GM19455 (cell line): Measurements from ENCODE around the gene IQCB1.
"Not testable (repeated sequence)": the region's sequence is repeated elsewhere in the genome, so short reads cannot be mapped to it uniquely, and the experiment has no call there.

Experiments
- ATAC-seq: cut with Tn5 transposase; IDR thresholded peaks from one replicate; pipeline ENCODE4 v1.9.1; 2021; ENCODE audit not compliant: unreplicated experiment

The IQCB1 gene, protein sequence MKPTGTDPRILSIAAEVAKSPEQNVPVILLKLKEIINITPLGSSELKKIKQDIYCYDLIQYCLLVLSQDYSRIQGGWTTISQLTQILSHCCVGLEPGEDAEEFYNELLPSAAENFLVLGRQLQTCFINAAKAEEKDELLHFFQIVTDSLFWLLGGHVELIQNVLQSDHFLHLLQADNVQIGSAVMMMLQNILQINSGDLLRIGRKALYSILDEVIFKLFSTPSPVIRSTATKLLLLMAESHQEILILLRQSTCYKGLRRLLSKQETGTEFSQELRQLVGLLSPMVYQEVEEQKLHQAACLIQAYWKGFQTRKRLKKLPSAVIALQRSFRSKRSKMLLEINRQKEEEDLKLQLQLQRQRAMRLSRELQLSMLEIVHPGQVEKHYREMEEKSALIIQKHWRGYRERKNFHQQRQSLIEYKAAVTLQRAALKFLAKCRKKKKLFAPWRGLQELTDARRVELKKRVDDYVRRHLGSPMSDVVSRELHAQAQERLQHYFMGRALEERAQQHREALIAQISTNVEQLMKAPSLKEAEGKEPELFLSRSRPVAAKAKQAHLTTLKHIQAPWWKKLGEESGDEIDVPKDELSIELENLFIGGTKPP

DNA sequence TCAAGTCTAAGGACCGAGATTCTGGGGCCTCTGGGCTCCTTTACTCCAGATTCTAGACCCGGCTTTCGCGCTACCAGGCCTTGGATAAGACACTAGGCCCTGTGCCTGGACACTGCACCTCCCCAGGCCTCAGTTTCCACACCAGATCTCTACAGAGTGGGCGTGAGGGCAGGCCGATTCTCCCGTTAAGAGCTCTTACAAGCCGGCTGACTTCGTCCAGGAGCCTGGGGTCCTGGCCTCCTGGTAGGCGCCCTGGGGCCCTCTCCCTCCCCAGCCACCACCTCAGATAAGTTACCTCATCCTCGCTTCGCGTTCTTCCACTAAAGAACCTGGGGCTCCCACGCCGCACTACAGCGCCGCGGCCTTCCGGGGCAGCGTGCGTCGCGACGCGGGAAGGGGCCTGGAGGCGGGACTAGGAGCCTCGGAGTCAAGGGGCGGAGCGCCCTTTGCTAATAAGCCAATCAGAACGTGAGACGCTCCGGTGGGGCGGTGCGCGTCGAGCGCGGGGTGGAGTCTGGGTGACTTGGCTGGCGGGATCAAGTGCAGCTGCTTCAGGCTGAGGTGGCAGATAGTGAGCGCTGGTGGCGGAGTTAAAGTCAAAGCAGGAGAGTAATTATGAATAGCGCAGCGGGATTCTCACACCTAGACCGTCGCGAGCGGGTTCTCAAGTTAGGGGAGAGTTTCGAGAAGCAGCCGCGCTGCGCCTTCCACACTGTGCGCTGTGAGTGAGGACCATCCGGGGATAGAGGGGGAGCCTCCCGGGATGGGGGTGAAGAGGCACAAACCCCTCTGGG, at the start of gene IQCB1, which contains the start of gene EAF2:
Gene IQCB1, minus strand, starts transcription at position 390 of the 794 bp plus-strand sequence. CDS start 6,100 bp downstream, outside the sequence.
Gene EAF2, plus strand, starts transcription at position 539 of the 794 bp plus-strand sequence. Its CDS starts 77 bp downstream, at position 616.
- ATAC-seq, result peak; percentile 98

DNA sequence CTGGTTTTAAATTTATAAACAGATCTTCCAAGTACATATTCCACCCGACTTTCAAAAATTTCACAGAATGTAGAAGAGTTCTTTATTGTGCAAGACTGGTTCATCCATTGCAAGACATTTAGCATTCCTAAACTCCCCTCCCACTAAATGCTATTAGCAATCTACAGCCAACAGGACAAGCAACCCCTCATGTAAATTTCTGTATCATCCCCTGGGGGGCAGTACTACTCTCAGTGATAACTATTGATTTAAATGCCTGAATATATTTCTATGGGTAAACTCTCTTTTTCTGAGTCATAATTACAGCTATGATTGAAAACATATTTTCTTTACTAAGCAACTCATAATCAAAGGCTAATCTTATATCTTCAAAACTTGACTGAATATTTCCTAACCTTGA, 48.6 kb upstream of the IQCB1 start:
- no peak for ATAC-seq

DNA sequence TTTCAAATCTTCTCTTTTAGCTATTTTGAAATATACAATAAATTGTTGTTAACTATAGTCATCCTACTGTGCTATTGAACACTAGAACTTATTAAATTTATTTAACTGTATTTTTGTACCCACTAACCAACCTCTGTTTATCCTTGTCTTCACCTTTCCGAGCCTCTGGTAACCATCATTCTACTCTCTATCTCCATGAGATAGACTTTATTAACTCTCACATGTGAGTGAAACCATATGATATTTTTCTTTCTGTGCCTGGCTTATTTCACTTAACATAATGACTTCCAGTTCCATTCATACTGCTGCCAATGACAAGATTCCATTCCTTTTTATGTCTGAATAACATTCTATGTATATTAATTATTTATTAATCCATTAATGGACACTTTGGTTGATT, 43.6 kb upstream of the IQCB1 start:
- no peak for ATAC-seq

DNA sequence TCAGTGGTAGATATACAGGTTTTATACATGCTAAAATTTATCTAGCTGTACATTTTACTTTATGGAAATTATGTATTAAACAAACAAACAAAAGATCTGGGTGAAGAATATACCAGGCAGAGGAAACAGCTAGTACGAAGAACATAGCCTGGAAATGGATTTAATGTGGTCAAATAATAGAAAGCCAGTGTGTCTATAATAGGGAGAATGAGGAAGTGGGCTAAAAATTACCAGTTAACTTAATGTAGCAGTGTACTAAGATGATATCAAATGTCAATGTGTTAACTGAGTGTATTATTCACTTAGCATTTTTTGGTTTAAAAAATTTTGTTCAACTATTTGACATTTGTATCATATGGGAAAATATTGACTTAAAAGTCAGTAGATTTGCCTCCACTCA, 36.6 kb upstream of the IQCB1 start:
- no peak for ATAC-seq

DNA sequence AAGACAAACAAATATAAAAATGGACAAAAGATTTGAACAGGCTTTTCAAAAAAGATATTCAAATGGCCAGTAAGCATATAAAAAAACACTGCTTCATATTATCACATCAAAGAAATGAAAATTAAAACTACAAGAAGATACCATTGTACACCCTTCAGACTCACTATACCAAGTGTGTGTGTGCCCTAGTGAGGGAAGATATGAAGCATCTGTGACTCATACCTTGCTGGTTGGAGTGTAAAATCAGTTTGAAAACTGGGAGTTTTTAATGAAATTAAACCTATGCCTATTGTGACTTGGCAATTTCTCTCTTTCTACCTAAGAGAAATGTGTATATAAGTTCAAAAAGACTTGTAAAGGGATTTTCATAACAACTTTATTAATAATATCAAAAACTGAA, 35.9 kb upstream of the IQCB1 start:
- ATAC-seq, result no peak

DNA sequence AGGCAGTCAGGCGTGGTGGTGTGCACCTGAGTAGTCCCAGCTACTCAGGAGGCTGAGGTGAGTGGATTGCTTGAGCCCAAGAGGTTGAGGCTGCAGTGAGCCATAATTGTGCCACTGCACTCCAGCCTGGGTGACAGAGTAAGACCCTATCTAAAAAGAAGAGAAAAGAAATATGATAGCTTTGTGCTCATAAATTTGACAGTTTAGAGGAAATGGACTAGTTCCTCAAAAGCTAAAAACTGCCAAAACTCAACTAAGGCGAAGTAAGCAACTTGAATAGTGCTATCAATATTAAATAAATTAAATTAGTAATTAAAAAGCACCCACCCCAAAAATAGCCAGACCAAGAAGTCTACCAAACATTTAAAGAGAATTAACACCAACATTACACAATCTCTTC, 34.9 kb upstream of the IQCB1 start:
- no peak for ATAC-seq

DNA sequence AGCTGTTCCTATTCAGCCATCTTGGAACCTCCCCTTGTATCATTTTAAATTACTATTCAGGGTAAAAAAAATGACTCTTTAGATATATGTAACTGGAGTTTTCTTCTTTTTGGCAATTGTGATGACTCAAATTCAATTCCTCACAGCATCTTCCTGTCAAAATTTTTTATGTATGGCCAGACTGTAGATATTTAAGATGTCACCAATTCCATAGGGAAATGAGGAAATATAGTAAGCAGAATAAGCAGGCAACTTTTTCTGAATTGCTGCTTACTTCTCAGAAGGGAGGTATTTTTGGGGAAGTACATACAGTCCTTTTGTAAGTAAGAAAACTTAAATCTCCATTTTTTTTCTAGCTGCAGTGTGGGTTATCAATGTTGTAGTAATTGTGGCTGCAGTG, 28.9 kb upstream of the IQCB1 start:
- no peak for ATAC-seq

DNA sequence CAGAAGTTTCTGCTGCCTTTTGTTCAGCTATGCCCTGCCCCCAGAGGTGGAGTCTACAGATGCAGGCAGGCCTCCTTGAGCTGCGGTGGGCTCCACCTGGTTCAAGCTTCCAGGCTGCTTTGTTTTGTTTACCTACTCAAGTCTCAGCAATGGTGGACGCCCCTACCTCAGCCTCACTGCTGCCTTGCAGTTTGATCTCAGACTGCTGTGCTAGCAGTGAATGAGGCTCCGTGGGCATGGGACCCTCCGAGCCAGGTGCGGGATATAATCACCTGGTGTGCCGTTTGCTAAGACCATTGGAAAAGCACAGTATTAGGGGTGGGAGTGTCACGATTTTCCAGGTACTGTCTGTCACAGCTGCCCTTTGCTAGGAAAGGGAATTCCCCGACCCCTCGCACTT, 28.4 kb upstream of the IQCB1 start:
- ATAC-seq, result not testable (repeated sequence)

DNA sequence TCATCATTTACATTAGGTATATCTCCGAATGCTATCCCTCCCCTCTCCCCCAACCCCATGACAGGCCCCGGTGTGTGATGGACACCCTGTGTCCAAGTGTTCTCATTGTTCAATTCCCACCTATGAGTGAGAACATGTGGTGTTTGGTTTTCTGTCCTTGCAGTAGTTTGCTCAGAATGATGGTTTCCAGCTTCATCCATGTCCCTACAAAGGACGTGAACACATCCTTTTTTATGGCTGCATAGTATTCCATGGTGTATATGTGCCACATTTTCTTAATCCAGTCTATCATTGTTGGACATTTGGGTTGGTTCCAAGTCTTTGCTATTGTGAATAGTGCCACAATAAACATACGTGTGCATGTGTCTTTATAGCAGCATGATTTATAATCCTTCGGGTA, 22.9 kb upstream of the IQCB1 start:
- ATAC-seq, result not testable (repeated sequence)

DNA sequence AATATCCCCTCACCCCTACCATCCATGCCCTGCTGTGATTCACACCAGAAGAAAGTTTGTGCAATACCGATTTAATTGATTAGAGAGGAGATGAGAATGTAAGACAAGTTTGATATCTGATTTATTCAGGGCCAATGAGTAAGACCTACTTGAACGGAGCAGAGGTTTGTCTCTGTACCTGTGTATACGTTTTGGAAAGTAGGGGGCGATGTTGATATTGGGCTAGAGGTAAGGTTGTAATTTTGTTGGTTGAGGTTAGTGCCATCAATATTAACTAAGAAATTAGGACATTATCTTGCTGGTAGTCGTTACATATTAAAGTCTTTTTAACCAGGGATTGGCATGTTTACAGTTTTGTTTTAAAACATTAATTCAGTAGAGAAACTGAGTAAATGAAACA, 20.7 kb upstream of the IQCB1 start:
- ATAC-seq, result no peak

DNA sequence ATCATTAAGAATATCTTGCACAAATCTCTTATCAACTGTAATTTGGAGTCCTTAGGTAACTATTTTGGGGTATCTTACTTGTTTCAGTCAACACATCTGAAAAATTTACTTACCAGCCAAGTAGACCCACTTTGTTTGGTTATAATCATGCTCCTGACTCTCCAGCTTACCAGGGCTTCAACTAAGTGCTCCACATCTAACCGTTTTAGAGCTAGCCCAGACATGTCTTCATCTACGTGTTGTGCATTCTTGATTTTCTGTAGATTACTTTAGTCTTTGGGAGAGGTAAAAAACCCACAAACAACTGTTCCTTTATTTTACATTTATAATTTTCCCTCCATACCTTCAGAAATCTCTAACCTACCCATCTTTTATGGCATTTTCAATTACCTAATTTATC, 17.4 kb upstream of the IQCB1 start:
- no peak for ATAC-seq

DNA sequence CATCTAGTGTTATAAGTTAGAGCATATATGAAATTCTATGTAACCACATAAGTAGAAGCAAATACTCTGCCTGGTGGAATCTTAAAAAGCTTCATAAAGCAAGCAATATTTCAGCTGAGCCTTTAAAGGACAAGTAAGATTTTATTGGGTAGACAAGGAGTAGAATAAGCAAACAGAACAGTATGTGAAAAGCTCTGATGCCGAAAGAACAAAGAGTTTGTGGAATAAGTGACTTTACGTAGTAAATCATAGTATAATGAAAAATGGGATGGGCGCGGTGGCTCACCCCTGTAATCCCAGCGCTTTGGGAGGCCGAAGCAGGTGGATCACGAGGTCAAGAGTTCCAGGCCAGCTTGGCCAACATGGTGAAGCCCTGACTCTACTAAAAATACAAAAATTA, 10.0 kb upstream of the IQCB1 start:
- no peak for ATAC-seq

DNA sequence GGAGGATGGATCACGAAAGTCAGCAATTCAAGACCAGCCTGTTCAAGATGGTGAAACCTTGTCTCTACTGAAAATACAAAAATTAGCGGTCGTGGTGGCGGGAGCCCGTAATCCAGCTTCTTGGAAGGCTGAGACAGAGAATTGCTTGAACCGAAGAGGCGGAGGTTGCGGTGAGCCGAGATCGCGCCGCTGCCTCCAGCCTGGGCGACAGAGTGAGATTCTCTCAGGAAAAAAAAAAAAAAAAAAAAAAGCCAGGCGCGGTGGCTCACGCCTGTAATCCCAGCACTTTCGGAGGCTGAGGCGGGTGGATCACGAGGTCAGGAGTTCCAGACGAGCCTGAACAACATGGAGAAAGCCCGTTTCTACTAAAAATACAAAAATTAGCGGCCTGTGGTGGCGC, 5.1 kb upstream of the IQCB1 start:
- ATAC-seq, result no peak

DNA sequence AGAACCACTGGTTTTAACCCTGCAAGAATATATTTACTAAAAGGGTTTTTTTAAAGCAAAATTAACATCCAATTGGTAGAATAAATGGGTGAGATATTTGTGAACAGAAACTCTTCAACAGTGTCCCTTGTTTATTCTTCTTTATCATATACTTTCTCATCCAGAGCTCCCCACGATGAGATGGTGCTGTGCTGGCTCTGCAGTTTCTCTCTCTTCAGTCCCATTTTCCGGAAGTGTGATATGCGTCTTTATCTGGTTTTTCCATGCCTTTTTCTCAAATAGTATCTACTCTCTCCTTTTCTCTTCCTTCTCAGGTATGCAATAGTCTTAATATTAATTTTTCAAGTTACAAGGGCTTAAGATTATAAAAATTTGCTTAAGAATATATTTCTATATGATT, 1.6 kb upstream of the IQCB1 start:
- ATAC-seq, result no peak

DNA sequence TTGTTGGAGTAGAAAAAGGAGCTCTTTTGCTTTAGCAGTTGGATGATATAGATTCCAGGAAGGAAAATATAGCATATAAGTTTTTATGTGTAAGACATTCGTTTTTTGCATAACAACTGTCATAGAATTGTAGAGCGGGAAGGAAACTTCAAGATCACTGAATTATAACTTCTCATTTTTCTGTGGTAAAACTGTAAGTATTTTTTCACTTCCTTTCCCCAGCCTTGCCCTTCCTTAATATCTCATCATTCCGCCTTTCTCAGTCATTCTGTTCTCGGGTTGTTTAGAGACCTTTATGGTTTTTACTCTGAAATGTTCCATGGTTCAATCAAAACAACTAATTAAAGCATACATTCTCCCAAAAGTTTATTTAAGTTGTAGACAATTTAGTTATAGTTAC, 1.2 kb upstream of the IQCB1 start:
- no peak for ATAC-seq

DNA sequence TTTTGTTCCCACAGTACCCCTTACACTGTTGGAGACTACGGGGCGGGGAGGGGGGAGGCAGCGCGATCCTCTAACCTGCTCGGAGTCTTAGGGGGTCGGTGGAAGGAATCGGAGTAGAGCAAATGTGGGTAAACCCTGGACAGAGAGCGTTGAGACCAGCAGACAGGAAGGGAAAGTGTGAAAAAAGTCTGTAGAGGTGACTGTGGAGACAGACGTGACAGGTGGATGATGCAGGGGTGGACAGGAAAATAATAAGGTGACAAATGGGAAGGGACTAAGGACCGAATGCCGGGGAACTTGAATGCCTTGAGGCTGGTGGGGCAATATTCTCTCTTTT, 573 bp upstream of the IQCB1 start:
- peak; percentile 14 for ATAC-seq

DNA sequence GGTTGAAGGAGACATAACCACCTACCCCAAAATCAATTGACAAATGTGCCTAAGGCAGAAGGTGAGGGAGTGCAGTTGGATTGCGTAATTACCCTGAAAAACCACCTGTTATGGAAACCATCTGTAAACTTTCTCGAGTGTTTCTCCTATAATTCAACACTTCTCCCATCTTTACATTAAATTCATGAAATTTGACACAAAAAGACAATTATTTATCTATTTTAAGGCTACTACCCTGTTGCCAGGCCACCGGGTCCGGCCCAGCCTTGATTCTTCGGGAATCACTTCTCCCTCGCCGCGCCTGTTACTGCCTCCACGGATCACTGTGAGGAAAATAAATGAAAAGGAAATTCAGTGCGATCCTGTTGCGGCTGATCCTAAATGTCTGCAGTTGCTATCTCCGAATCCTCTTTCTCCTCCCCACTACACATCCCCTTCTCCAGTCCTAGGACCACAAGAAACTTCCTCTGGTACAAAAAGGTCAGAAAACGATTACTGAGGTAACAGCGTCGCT, 646 bp downstream of the IQCB1 start:
- peak; percentile 7 for ATAC-seq

DNA sequence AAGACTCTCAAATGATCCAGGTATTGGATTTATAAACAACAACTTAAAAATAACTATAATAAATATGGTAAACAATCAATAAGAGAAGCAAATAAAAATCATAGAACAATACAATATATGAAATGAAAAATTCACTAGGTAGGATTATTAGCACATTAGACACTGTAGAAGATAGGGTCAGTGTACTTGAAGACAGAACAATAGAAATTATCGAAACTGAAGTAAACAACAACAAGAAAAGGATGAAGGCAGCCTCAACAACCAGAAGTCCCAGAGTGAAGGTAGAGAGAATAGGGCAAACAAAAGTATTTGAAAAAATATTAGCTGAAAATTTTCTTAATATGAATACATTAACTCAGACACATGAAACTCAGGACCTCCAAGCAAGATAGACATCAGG, 11.9 kb downstream of the IQCB1 start:
- ATAC-seq, result no peak

DNA sequence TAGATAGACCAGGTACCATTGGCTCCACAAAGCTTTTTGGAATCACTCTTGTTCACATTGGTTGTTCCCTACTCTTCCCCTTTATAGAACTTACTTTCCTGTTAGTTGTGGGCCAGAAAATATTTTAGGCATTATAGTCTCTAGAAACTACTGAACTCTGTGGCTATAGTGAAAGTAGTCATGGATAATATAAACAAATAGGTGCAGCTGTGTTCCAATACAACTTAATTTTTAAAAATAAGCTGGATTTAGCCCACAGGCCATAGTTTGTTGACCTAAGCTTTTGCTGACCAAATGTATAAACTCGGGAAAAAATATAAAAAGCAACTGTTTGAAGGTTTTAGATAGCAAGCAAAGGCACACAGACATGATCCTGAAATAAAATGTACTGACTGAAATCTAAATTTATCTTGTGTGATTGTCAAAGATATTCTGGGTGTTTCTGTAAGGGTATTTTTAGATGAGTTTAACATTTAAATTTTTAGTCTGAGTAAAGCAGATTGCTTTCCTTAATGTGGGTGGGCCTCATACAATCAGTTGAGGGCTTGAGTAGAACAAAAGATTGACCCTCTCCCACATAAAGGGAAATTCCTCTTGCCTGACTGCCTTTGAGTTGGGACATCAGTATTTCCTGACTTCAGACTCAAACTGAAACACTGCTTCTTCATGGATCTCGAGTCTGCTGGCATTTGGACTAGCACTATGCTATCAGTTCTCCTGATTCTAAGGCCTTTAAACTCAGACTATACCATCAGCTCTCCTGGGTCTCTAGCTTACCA, 13.2 kb downstream of the IQCB1 start:
- no peak for ATAC-seq

DNA sequence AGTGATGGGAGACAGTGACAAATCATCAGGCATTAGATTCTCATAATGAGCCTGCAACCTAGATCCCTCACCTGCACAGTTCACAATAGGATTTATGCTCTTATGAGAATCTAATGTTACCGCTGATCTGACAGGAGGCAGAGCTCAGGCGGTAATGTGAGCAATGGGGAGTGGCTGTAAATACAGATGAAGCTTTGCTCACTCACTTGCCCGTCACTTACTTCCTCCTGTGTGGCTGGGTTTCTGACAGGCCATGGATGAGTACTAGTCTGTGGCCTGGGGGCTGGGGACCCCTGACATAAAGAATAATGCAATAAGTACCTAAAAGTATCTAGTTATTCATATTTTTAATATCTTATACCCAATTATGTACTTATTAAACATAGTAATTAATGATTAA, 15.6 kb downstream of the IQCB1 start:
- no peak for ATAC-seq

DNA sequence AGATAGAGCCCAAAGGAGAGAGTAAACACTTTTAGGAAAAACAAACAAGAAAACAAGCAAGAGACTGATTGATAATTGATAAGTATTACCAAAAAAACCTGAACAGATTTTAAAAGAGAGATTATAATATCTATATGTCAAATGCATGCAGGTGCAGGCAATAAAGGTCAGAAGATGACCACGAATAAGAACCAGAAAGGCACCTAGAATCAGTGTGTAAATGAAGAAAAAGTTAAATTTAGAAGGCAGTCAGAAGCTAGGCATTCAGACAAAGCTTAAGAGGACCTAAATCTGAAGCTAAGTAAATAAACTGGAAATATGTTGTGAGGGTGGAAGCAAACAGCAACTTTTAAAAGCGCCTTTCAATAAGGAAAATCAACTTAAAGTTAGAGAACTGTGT, 16.3 kb downstream of the IQCB1 start:
- no peak for ATAC-seq
